HCT116 (cell line): ENCODE data around the gene RPL13A. TPM values are rescaled to one million over a fixed set of nuclear protein-coding genes. Genes with fewer than 3 reads are reported as not detected.

Experiments
- ATAC-seq: fragments of 200-7000 bp; cut with Tn5 transposase; 2 replicates; pipeline ENCODE4 v1.9.1; 2020; ENCODE audit warnings: mild to moderate bottlenecking, moderate library complexity
- BruUV-seq: library from RNA; stranded (reverse); fragments of 400-500 nt; replicated peaks from 2 replicates; lab custom pipeline; 2021; lab: Mats Ljungman, UMichigan
- CTCF ChIA-PET: fragments of 300-600 bp; sonication (Branson Sonifier 250); formaldehyde crosslinking; loops from one replicate; lab custom pipeline; 2021; ENCODE audit warnings: antibody characterized with exemption; lab: Charles Lee
- POLR2A ChIA-PET: fragments of 300-600, 350-600 bp; sonication (Branson Sonifier 250); formaldehyde crosslinking; loops from one replicate; lab custom pipeline; 2021; ENCODE audit warnings: antibody characterized with exemption; lab: Charles Lee
- RAD21 ChIA-PET, 2 experiments: fragments of 300-600 bp; sonication (Branson Sonifier 250); formaldehyde crosslinking; loops; one replicate each; lab custom pipeline; 2023; ENCODE audit warnings: low total read pairs in 2 of 2; ENCODE audit not compliant: uncharacterized antibody in 2 of 2, unreplicated experiment in 2 of 2, low non-redundant PET in 1 of 2; lab: Charles Lee
- DNase-seq: peaks from one replicate; pipeline ENCODE4 v3.0.0-alpha.2; 2010; ENCODE audit warnings: low read depth, low spot score
- H2AFZ ChIP-seq: fragments of 200-600 bp; shearing (Covaris generic), sonication (generic); 2 replicates; pipeline ENCODE4 v1.6.1; 2017; ENCODE audit warnings: low read depth, mixed run types, mixed read lengths, antibody characterized with exemption, low read length; ENCODE audit not compliant: poor library complexity, severe bottlenecking
- H3K27ac ChIP-seq: 2 replicates; pipeline ENCODE4 v1.5.1; 2012; ENCODE audit warnings: low read depth, low read length
- H3K27me3 ChIP-seq: fragments of 200-600 bp; sonication (generic); 2 replicates; pipeline ENCODE4 v1.6.1; 2016; ENCODE audit warnings: mixed run types, low read length, mixed read lengths; ENCODE audit not compliant: insufficient read depth
- H3K36me3 ChIP-seq, 2 experiments: fragments of 200-500 bp in 1 of 2; fragments of 200-600 bp in 1 of 2; sonication (Bioruptor generic) in 1 of 2; sonication (generic) in 1 of 2; 2 replicates each; pipeline versions ENCODE4 v1.5.1 to v1.6.1; 2014 to 2016; ENCODE audit warnings: low read length in 2 of 2, inconsistent platforms in 1 of 2, mixed read lengths in 1 of 2, mixed run types in 1 of 2; ENCODE audit not compliant: insufficient read depth in 2 of 2, control insufficient read depth in 1 of 2
- H3K4me1 ChIP-seq, 2 experiments: fragments of 200-600 bp in 1 of 2; sonication (generic) in 1 of 2; 2 replicates each; pipeline versions ENCODE4 v1.5.1 to v1.6.1; 2012 to 2017; ENCODE audit warnings: low read length in 2 of 2, inconsistent platforms in 1 of 2, mild to moderate bottlenecking in 1 of 2, mixed read lengths in 1 of 2, mixed run types in 1 of 2, moderate library complexity in 1 of 2; ENCODE audit not compliant: insufficient read depth in 2 of 2, control insufficient read depth in 1 of 2
- H3K4me2 ChIP-seq: fragments of 200-600 bp; sonication (generic); 2 replicates; pipeline ENCODE4 v1.6.1; 2017; ENCODE audit warnings: mixed run types, low read length, mixed read lengths
- H3K4me3 ChIP-seq, 2 experiments: fragments of 200-600 bp in 1 of 2; sonication (generic) in 1 of 2; replicated peaks in 1 of 2; 2 replicates each; pipeline ENCODE4 v1.5.1; 2011 to 2016; ENCODE audit warnings: low read length in 2 of 2, control low read depth in 1 of 2, low read depth in 1 of 2, mild to moderate bottlenecking in 1 of 2, mixed read lengths in 1 of 2, mixed run types in 1 of 2
- H3K79me2 ChIP-seq: fragments of 200-600 bp; sonication (generic); 2 replicates; pipeline ENCODE4 v1.6.1; 2017; ENCODE audit warnings: mild to moderate bottlenecking, mixed run types, low read length, moderate library complexity, mixed read lengths; ENCODE audit not compliant: insufficient read depth
- H3K9ac ChIP-seq: fragments of 200-600 bp; sonication (generic); 2 replicates; pipeline ENCODE4 v1.6.1; 2016; ENCODE audit warnings: low read length, mixed read lengths
- H3K9me2 ChIP-seq: fragments of 200-600 bp; sonication (generic), shearing (Covaris generic); 2 replicates; pipeline ENCODE4 v1.6.1; 2017; ENCODE audit warnings: mixed run types, mild to moderate bottlenecking, moderate library complexity; ENCODE audit not compliant: insufficient read depth
- H3K9me3 ChIP-seq, 2 experiments: fragments of 200-500 bp in 1 of 2; fragments of 200-600 bp in 1 of 2; sonication (Bioruptor generic) in 1 of 2; sonication (generic) in 1 of 2; 2 replicates each; pipeline ENCODE4 v1.6.1; 2014 to 2017; ENCODE audit warnings: low read length in 2 of 2, mixed read lengths in 2 of 2, inconsistent platforms in 1 of 2, low read depth in 1 of 2, mild to moderate bottlenecking in 1 of 2, mixed run types in 1 of 2, moderate library complexity in 1 of 2; ENCODE audit not compliant: control insufficient read depth in 1 of 2, insufficient read depth in 1 of 2
- H4K20me1 ChIP-seq: fragments of 200-600 bp; sonication (generic), shearing (Covaris generic); 2 replicates; pipeline ENCODE4 v1.6.1; 2017; ENCODE audit warnings: mixed run types, mild to moderate bottlenecking, moderate library complexity; ENCODE audit not compliant: insufficient read depth
- ZFX ChIP-seq: fragments of 450-650 bp; IDR thresholded peaks from 2 replicates; pipeline ENCODE4 v1.6.1; 2017
- ZNF274 ChIP-seq: fragments of 200-500 bp; sonication (Bioruptor generic); IDR thresholded peaks from 2 replicates; pipeline ENCODE4 v1.6.1; 2014; ENCODE audit warnings: mild to moderate bottlenecking, low read depth, low read length, inconsistent platforms
- intact Hi-C: fragments of 100-400 bp; cut with micrococcal nuclease; formaldehyde crosslinking; loops from 2 replicates; pipeline ENCODE4 v1.10.0; 2022
- total RNA-seq: library from RNA; stranded (reverse); gene quantifications from one replicate; pipeline ENCODE4 v1.2.1, GENCODE V29; 2021; ENCODE audit not compliant: unreplicated experiment
- TF ChIP-seq, protein P1 (sequence below): IDR thresholded peaks from 2 replicates; pipeline ENCODE4 v1.6.1; 2012
- TF ChIP-seq, protein P2 (sequence below): IDR thresholded peaks from 2 replicates; pipeline ENCODE4 v1.6.1; 2012; ENCODE audit warnings: low read depth

The RPL13A gene
- total RNA-seq, 1 experiment from 2014 or later, result 3,719 TPM

DNA sequence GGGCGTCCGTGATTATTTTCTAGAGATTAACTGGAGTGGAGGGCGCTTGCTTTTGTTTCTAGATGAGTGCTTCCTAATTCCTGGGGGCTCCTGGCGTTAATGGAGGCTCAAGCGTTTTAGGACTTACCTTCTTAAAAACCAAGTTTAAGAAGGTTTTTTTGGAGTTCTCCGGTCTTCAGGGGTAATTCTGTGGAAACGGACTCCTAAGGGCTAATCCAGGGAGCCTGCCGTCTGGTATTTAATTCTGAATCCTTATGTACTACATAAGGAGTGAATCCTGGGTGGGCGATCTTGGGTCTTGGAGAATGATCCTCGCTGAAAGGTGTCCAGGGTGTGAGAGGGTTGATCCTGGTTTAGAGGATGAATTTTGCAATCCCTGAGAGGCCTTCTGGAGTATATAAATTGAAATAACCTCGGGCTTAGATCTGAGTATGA, 9.2 kb downstream of the RPL13A start:
- BruUV-seq, result TSS peak; percentile 66
- Histone ChIP-seq H2AFZ (no peak overlapping the region), H3K36me3 (peaks cover 13 to 34% of the 10 kb centered on the region in 2 experiments), H4K20me1 (peaks cover 14% of the 10 kb centered on the region; the same call in 1 of the 2 replicates), H3K9ac (peak overlapping the region; percentile 99), H3K9me2 (no peaks in the 10 kb centered on the region), H3K27ac (peak overlapping the region; percentile 86), H3K4me3 (peak overlapping the region; percentile 90 to 96), H3K27me3 (no peaks in the 10 kb centered on the region), H3K9me3 (no peaks in the 10 kb centered on the region), H3K4me2 (peak overlapping the region; percentile 85), H3K4me1 (peaks cover 15 to 67% of the 10 kb centered on the region in 2 experiments), H3K79me2 (peaks cover 34% of the 10 kb centered on the region)
- CTCF ChIA-PET, result interaction anchor here (1.7 kb wide), 1 partner anchor 50 kb away, joined by 9 read pairs; no protein-coding TSS in a partner anchor
- intact Hi-C loops, result no loop called here
- ATAC-seq, result no peak
- POLR2A ChIA-PET, result interaction anchor here (1.0 to 3.2 kb wide), 9 partner anchors 11 to 270 kb away, joined by 3 to 17 read pairs (median 7); partner anchors contain the start of genes ALDH16A1, AP2A1, NOSIP and PIH1D1
- TF ChIP-seq ZFX (no peak), ZNF274 (no peak)
- TF ChIP-seq, protein P1, sequence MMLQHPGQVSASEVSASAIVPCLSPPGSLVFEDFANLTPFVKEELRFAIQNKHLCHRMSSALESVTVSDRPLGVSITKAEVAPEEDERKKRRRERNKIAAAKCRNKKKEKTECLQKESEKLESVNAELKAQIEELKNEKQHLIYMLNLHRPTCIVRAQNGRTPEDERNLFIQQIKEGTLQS, result no peak
- TF ChIP-seq, protein P2, sequence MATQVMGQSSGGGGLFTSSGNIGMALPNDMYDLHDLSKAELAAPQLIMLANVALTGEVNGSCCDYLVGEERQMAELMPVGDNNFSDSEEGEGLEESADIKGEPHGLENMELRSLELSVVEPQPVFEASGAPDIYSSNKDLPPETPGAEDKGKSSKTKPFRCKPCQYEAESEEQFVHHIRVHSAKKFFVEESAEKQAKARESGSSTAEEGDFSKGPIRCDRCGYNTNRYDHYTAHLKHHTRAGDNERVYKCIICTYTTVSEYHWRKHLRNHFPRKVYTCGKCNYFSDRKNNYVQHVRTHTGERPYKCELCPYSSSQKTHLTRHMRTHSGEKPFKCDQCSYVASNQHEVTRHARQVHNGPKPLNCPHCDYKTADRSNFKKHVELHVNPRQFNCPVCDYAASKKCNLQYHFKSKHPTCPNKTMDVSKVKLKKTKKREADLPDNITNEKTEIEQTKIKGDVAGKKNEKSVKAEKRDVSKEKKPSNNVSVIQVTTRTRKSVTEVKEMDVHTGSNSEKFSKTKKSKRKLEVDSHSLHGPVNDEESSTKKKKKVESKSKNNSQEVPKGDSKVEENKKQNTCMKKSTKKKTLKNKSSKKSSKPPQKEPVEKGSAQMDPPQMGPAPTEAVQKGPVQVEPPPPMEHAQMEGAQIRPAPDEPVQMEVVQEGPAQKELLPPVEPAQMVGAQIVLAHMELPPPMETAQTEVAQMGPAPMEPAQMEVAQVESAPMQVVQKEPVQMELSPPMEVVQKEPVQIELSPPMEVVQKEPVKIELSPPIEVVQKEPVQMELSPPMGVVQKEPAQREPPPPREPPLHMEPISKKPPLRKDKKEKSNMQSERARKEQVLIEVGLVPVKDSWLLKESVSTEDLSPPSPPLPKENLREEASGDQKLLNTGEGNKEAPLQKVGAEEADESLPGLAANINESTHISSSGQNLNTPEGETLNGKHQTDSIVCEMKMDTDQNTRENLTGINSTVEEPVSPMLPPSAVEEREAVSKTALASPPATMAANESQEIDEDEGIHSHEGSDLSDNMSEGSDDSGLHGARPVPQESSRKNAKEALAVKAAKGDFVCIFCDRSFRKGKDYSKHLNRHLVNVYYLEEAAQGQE, result no peak
- RAD21 ChIA-PET, result no interaction called here
- DNase-seq, result no peak
